Measurements from ENCODE around the gene PPP3CA.

The PPP3CA gene

DNA sequence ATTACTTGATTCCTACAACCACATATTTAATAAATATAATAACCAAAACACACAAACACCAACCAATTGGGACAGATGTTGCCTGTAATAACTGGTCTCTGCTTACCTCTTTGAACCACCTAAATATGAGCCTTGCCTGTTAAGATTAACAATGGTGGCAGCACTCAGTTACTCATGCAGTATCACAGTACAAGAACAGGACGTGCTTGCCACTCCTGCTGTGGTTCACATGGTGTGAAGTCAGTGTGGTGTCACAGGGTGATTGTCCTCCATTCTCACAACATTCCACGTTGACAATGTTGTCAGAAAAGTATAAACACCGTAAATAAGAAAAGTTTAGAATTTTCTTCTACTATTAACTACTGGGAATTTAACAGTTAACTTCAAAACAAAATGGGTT is 365.0 kb downstream of the PPP3CA start:
- H3K4me1 Mint-ChIP-seq: peaks cover 19% of the 10 kb centered on the region
- H3K27ac Mint-ChIP-seq: no peak overlapping the region
- no peak overlapping the region for H3K4me3 Mint-ChIP-seq
- no peaks in the 10 kb centered on the region for H3K27me3 Mint-ChIP-seq (ENCODE audit: low read depth, poor library complexity)
- no peaks in the 10 kb centered on the region for H3K36me3 Mint-ChIP-seq (ENCODE audit: low read depth)
- TF ChIP-seq, protein P1, sequence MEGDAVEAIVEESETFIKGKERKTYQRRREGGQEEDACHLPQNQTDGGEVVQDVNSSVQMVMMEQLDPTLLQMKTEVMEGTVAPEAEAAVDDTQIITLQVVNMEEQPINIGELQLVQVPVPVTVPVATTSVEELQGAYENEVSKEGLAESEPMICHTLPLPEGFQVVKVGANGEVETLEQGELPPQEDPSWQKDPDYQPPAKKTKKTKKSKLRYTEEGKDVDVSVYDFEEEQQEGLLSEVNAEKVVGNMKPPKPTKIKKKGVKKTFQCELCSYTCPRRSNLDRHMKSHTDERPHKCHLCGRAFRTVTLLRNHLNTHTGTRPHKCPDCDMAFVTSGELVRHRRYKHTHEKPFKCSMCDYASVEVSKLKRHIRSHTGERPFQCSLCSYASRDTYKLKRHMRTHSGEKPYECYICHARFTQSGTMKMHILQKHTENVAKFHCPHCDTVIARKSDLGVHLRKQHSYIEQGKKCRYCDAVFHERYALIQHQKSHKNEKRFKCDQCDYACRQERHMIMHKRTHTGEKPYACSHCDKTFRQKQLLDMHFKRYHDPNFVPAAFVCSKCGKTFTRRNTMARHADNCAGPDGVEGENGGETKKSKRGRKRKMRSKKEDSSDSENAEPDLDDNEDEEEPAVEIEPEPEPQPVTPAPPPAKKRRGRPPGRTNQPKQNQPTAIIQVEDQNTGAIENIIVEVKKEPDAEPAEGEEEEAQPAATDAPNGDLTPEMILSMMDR (IDR thresholded peaks at IDR 0.05): no peak
- no peak for DNase-seq
- no peaks in the 10 kb centered on the region for H3K9me3 Mint-ChIP-seq

DNA sequence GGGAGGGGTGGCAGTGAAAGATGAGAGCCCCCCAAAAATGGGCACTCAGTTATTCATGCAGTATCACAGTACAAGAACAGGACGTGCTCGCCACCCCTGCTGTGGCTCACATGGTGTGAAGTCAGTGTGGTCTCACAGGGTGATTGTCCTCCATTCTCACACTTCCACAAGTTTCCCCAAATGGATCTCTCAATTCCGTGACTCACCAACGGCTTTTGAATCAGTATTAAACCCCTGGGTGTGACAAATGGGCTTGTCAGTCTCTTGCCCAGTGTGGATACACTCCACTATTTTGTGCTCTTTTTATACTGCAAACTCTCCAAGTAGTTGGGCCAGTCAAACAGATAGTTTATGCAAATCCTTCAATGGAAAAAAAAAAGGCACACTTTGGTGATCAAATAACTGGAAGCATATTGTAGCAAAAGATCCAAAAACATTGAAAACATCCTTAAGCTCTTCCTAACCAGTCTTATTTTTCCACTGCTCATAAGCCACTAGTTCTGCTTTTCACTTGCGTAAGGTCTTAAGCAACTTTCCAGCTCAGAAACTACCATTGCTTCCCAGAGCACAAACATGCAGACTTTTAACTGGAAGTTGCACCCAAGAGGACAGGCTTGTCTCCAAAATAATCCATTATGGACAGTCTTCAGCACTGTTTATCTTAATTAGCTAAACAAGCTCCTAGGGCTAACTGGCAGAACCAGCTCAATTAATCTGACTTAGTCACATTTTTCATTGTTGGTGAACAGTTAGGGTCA is 365.7 kb downstream of the PPP3CA start:
- H3K4me1 Mint-ChIP-seq: peaks cover 12% of the 10 kb centered on the region
- H3K27ac Mint-ChIP-seq: no peak overlapping the region
- DNase-seq: no peak
- TF ChIP-seq, protein P1 (IDR thresholded peaks at IDR 0.05): no peak
- no peaks in the 10 kb centered on the region for H3K36me3 Mint-ChIP-seq (ENCODE audit: low read depth)
- no peaks in the 10 kb centered on the region for H3K27me3 Mint-ChIP-seq (ENCODE audit: low read depth, poor library complexity)
- no peaks in the 10 kb centered on the region for H3K9me3 Mint-ChIP-seq
- no peak overlapping the region for H3K4me3 Mint-ChIP-seq

DNA sequence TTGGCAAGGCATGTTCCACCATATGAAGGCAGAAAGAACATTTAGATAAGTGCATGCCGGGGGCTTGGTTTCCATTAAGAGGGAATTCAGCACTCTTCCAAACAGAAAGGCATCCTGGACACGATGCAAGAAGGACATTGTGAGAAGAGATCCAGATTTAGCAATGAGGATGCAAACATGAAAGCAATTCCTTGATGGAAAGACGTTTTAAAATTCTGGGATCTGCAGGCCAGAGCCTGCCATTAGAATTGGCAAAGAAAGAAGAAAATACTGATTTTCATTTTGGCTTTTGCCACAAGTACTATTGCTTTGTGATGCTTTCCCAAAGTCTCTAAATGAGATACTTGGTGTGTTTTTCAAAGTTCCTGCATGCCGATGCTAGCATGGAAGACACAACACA is 367.6 kb downstream of the PPP3CA start:
- H3K27ac Mint-ChIP-seq: no peak overlapping the region
- TF ChIP-seq, protein P1 (IDR thresholded peaks at IDR 0.05): no peak
- no peaks in the 10 kb centered on the region for H3K27me3 Mint-ChIP-seq (ENCODE audit: low read depth, poor library complexity)
- no peak overlapping the region for H3K4me3 Mint-ChIP-seq
- H3K9me3 Mint-ChIP-seq: no peaks in the 10 kb centered on the region
- H3K36me3 Mint-ChIP-seq (ENCODE audit: low read depth): no peaks in the 10 kb centered on the region
- peaks cover 7% of the 10 kb centered on the region for H3K4me1 Mint-ChIP-seq
- no peak for DNase-seq

GRCh38 chr4:100977746-100978397 is 369.5 kb downstream of the PPP3CA start:
- no peak for DNase-seq
- TF ChIP-seq, protein P1 (IDR thresholded peaks at IDR 0.05): no peak
- no peaks in the 10 kb centered on the region for H3K9me3 Mint-ChIP-seq
- H3K4me1 Mint-ChIP-seq: peaks cover 7% of the 10 kb centered on the region
- H3K27ac Mint-ChIP-seq: no peak overlapping the region
- no peaks in the 10 kb centered on the region for H3K27me3 Mint-ChIP-seq (ENCODE audit: low read depth, poor library complexity)
- no peak overlapping the region for H3K4me3 Mint-ChIP-seq
- H3K36me3 Mint-ChIP-seq (ENCODE audit: low read depth): no peaks in the 10 kb centered on the region

DNA sequence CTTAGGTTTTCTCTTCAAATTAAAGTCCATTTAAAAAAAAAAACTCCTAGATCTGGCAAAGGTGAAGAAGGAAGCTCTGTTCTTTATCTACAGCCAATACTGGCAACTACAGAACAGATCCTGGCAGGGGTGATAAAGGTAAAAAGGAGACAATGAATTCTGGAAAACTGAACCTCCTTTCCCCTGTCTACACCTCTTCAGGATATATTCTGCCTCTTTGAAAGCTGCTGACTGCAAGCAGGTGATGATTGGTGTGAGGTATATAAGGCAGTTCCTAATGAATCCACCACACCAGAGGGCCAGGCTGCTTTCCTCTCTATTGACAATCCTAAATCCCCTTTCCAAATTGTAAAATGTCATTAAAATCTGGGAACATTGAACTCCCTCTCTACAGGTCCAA is 370.1 kb downstream of the PPP3CA start:
- H3K27ac Mint-ChIP-seq: no peak overlapping the region
- no peaks in the 10 kb centered on the region for H3K9me3 Mint-ChIP-seq
- H3K27me3 Mint-ChIP-seq (ENCODE audit: low read depth, poor library complexity): no peaks in the 10 kb centered on the region
- no peaks in the 10 kb centered on the region for H3K36me3 Mint-ChIP-seq (ENCODE audit: low read depth)
- peaks cover 7% of the 10 kb centered on the region for H3K4me1 Mint-ChIP-seq
- TF ChIP-seq, protein P1 (IDR thresholded peaks at IDR 0.05): no peak
- DNase-seq: no peak
- no peak overlapping the region for H3K4me3 Mint-ChIP-seq
